Ureter (tissue), 1 donor: ENCODE results near the gene C21orf58. TPM values are rescaled to one million over a fixed set of nuclear protein-coding genes. Genes with fewer than 3 reads are reported as not detected.

Experiments
- DNase-seq: peaks from one replicate; pipeline ENCODE4 v3.0.0-alpha.2; 2020; ENCODE audit warnings: low spot score
- total RNA-seq: library from RNA; stranded (reverse); gene quantifications from one replicate; pipeline ENCODE4 v1.2.4, GENCODE V29; 2023
- donor health status: DM: yes; HTN: yes; CAD: no.

Gene C21orf58
- total RNA-seq, 1 donor from 2014 or later, result 2.2 TPM

DNA sequence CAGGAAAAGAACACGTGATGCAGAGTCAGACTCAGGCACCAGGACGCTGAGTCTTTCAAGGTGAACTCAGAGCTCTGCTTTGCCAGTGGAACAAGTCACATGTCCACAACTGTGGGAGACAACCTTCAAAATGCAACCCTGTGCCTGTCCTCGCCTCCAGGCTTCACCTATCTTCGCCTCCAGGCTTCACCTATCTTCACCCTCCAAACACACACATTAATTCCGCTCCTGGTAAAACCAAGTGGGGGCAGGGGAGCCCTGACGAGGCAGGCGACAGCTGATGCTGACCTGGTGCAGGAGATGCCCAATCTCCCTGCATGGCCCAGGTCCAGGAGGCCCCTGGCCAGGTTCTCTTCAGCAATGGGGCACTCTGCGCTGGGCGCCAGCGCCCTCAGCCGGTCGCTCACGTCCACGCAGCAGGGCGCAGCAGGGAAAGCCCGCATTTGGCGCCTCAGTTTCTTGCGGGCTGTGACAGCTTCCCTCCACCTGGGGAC lies 67.1 kb downstream of the C21orf58 start:
- DNase-seq, result no peak

DNA sequence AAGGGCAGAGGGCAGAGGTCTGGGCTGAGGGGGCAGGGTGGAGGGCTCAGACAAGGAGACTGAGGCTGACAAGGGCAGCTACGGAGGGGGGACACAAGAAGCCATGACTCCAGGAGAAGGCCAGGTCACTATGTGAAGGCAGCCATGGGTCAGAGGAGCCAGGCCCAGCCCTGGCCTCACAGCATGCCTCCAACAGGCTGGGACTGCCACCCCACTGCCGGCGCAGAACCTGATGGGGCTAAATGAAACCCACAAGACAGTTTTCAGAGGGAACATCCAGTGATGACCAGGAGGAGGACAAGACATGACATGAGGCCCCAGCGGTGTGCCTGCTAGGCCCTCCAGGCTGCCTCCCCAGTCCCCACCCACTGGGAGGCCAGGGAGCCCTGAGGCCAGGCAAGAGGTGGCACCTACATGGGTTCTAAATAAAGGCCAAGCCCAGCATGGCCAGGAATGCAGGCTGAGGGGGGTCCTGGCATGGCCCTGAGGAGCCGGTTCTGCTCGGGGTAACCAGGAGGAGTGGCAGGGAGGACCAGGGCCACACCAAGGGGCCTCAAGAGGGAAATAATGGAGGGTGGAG lies 67.8 kb downstream of the C21orf58 start:
- no peak for DNase-seq

- DNase-seq, result no peak
These were observed 68.5 kb downstream of the C21orf58 start for GRCh38 chr21:46255166-46255565.

GRCh38 chr21:46254208-46254975 lies 69.3 kb downstream of the C21orf58 start:
- DNase-seq, result no peak

- no peak for DNase-seq
These were observed 70.0 kb downstream of the C21orf58 start for GRCh38 chr21:46253610-46254124.

GRCh38 chr21:46252840-46253239 lies 70.8 kb downstream of the C21orf58 start:
- no peak for DNase-seq

Other genes with a start within 250 kb of the C21orf58 start
- gene COL6A2, start 225.8 kb downstream of the C21orf58 start, total RNA-seq, result 357 TPM
- 0.91 TPM for gene FTCD, start 168.3 kb downstream of the C21orf58 start, total RNA-seq
- gene SPATC1L, start 139.4 kb downstream of the C21orf58 start, total RNA-seq, result 12.3 TPM
- gene LSS, start 95.1 kb downstream of the C21orf58 start, total RNA-seq, result 49.0 TPM
- 97.6 TPM for gene MCM3AP, start 38.3 kb downstream of the C21orf58 start, total RNA-seq
- gene YBEY, start 37.5 kb downstream of the C21orf58 start, total RNA-seq, result 22.8 TPM
- 28.5 TPM for gene PCNT, start 286 bp upstream of the C21orf58 start, total RNA-seq
- 52.9 TPM for gene DIP2A, start 135.0 kb upstream of the C21orf58 start, total RNA-seq